Cerebellar cortex (tissue), 1 donor: ENCODE measurements around the gene NSL1.
"Not testable (repeated sequence)": the region's sequence is repeated elsewhere in the genome, so short reads cannot be mapped to it uniquely, and the experiment has no call there.

ENCODE experiments used
- DNase-seq: peaks from one replicate; pipeline ENCODE4 v3.0.0-alpha.2; 2015; ENCODE audit warnings: low spot score

The NSL1 gene

GRCh38 chr1:212791676-212792395 lies at the start of gene NSL1, which contains the start of gene TATDN3:
TSS of gene NSL1 (minus strand) at chr1:212791777. CDS start at chr1:212791763, 14 bp downstream.
TSS of gene TATDN3 (plus strand) at chr1:212791894. CDS start at chr1:212791922, 28 bp downstream.
- peak; percentile 91 for DNase-seq

- no peak for DNase-seq
Observed at GRCh38 chr1:212838145-212838544, 46.6 kb upstream of the NSL1 start.

- not testable (repeated sequence) for DNase-seq
Observed at GRCh38 chr1:212833211-212834207, 41.9 kb upstream of the NSL1 start.

- DNase-seq, result no peak
Observed at GRCh38 chr1:212828395-212828794, 36.8 kb upstream of the NSL1 start.

GRCh38 chr1:212827831-212828278 lies 36.3 kb upstream of the NSL1 start:
- no peak for DNase-seq

GRCh38 chr1:212827171-212827776 lies 35.7 kb upstream of the NSL1 start:
- no peak for DNase-seq

GRCh38 chr1:212825798-212826452 lies 34.3 kb upstream of the NSL1 start:
- no peak for DNase-seq

- no peak for DNase-seq
Observed at GRCh38 chr1:212824201-212824600, 32.6 kb upstream of the NSL1 start.

- no peak for DNase-seq
Observed at GRCh38 chr1:212822956-212823355, 31.4 kb upstream of the NSL1 start.

GRCh38 chr1:212820969-212821368 lies 29.4 kb upstream of the NSL1 start:
- no peak for DNase-seq

GRCh38 chr1:212819726-212820125 lies 28.1 kb upstream of the NSL1 start:
- DNase-seq, result no peak

GRCh38 chr1:212816567-212817278 lies 25.1 kb upstream of the NSL1 start:
- no peak for DNase-seq

- DNase-seq, result peak; percentile 32
Observed at GRCh38 chr1:212814537-212815334, 23.2 kb upstream of the NSL1 start.

- DNase-seq, result no peak
Observed at GRCh38 chr1:212805767-212806166, 14.2 kb upstream of the NSL1 start.

GRCh38 chr1:212797681-212798080 lies 6.1 kb upstream of the NSL1 start:
- no peak for DNase-seq

- DNase-seq, result no peak
Observed at GRCh38 chr1:212794561-212795014, 3.0 kb upstream of the NSL1 start.

- DNase-seq, result no peak
Observed at GRCh38 chr1:212792396-212792908, 875 bp upstream of the NSL1 start.

- no peak for DNase-seq
Observed at GRCh38 chr1:212791261-212791675, 309 bp downstream of the NSL1 start.

GRCh38 chr1:212785871-212786270 lies 5.7 kb downstream of the NSL1 start:
- DNase-seq, result no peak

GRCh38 chr1:212783976-212784375 lies 7.6 kb downstream of the NSL1 start:
- DNase-seq, result no peak
